WTC11 (cell line): ENCODE results near the gene RDH11. TPM values are rescaled to one million over a fixed set of nuclear protein-coding genes. Genes with fewer than 3 reads are reported as not detected.

ENCODE experiments used
- total RNA-seq: library from RNA; stranded (reverse); gene quantifications from 3 replicates; pipeline ENCODE4 v1.2.3, GENCODE V29; 2021

RDH11 gene
- total RNA-seq, 1 experiment from 2014 or later: 103 TPM

Other genes with a start within 250 kb of the RDH11 start
- 0.69 to 0.90 TPM (median 0.87 TPM) in 3 replicates for gene TMEM229B, start 207.0 kb downstream of the RDH11 start, total RNA-seq
- gene PLEKHH1, start 162.5 kb downstream of the RDH11 start, total RNA-seq: 45.4 to 49.8 TPM (median 48.3 TPM) in 3 replicates
- gene PIGH, start 95.5 kb downstream of the RDH11 start, total RNA-seq: 6.6 to 7.8 TPM (median 6.8 TPM) in 3 replicates
- 29.8 to 38.5 TPM (median 33.0 TPM) in 3 replicates for gene ARG2, start 75.8 kb downstream of the RDH11 start, total RNA-seq
- 108 to 133 TPM (median 123 TPM) in 3 replicates for gene VTI1B, start 21.1 kb downstream of the RDH11 start, total RNA-seq
- 0.55 to 0.77 TPM (median 0.66 TPM) in 3 replicates for gene RDH12, start 6.1 kb upstream of the RDH11 start, total RNA-seq
- gene ZFYVE26, start 120.8 kb upstream of the RDH11 start, total RNA-seq: 18.8 to 25.8 TPM (median 20.9 TPM) in 3 replicates
- gene RAD51B, start 124.0 kb upstream of the RDH11 start, total RNA-seq: 14.2 to 27.8 TPM (median 26.4 TPM) in 3 replicates